CD4-positive, alpha-beta T cell (primary cell): ENCODE measurements around the gene FCER2. TPM values are rescaled to one million over a fixed set of nuclear protein-coding genes. Genes with fewer than 3 reads are reported as not detected.
"Not testable (repeated sequence)": the region's sequence is repeated elsewhere in the genome, so short reads cannot be mapped to it uniquely, and the experiment has no call there.

ENCODE experiments used
- ATAC-seq: fragments of 200-7000 bp; cut with Tn5 transposase; one replicate; pipeline ENCODE4 v1.10.0; 2022; ENCODE audit warnings: mild to moderate bottlenecking; ENCODE audit not compliant: poor library complexity
- CTCF ChIA-PET: fragments of 350-600 bp; sonication (Branson Sonifier 250); formaldehyde crosslinking; loops from one replicate; lab custom pipeline; 2021; ENCODE audit warnings: antibody characterized with exemption, inconsistent platforms; lab: Charles Lee
- POLR2A ChIA-PET: fragments of 350-600 bp; sonication (Branson Sonifier 250); formaldehyde crosslinking; loops from one replicate; lab custom pipeline; 2021; ENCODE audit warnings: antibody characterized with exemption, inconsistent platforms; lab: Charles Lee
- DNase-seq, 14 experiments: peaks; one replicate each; pipeline ENCODE4 v3.0.0-alpha.2; 2013 to 2020; ENCODE audit warnings: mixed read lengths in 2 of 14
- H3K27ac ChIP-seq, 2 donors: one replicate each; pipeline versions ENCODE4 v1.5.1 to v1.7.0; 2013; ENCODE audit warnings: low read length in 2 of 2, low read depth in 1 of 2, mild to moderate bottlenecking in 1 of 2
- H3K27me3 ChIP-seq, 2 experiments: 1 replicate in 1 of 2; 2 replicates in 1 of 2; pipeline versions ENCODE4 v1.6.1 to v1.7.0; 2013; ENCODE audit warnings: low read length in 2 of 2, control low read depth in 1 of 2, mild to moderate bottlenecking in 1 of 2, moderate library complexity in 1 of 2; ENCODE audit not compliant: insufficient read depth in 2 of 2, control insufficient read depth in 1 of 2
- H3K36me3 ChIP-seq: one replicate; pipeline ENCODE4 v1.6.1; 2013; ENCODE audit warnings: low read length, control low read depth; ENCODE audit not compliant: insufficient read depth
- H3K4me1 ChIP-seq: one replicate; pipeline ENCODE4 v1.6.1; 2013; ENCODE audit warnings: low read length, control low read depth; ENCODE audit not compliant: insufficient read depth
- H3K4me3 ChIP-seq: one replicate; pipeline ENCODE4 v1.5.1; 2013; ENCODE audit warnings: mild to moderate bottlenecking, low read length, moderate library complexity
- H3K9me3 ChIP-seq, 2 experiments: 1 replicate in 1 of 2; 2 replicates in 1 of 2; pipeline versions ENCODE4 v1.6.1 to v1.7.0; 2013; ENCODE audit warnings: low read length in 2 of 2, mild to moderate bottlenecking in 2 of 2, control low read depth in 1 of 2, moderate library complexity in 1 of 2; ENCODE audit not compliant: control insufficient read depth in 1 of 2, insufficient read depth in 1 of 2
- H3K27ac Mint-ChIP-seq: one replicate; pipeline ENCODE4 v1.8.0; 2020; ENCODE audit warnings: mixed read lengths
- H3K27me3 Mint-ChIP-seq: one replicate; pipeline ENCODE4 v1.8.0; 2021; ENCODE audit warnings: mixed read lengths
- H3K36me3 Mint-ChIP-seq: one replicate; pipeline ENCODE4 v1.8.0; 2021; ENCODE audit warnings: low read depth, mixed read lengths
- H3K4me1 Mint-ChIP-seq: one replicate; pipeline ENCODE4 v1.8.0; 2021; ENCODE audit warnings: low read depth, mixed read lengths
- H3K4me3 Mint-ChIP-seq: one replicate; pipeline ENCODE4 v1.8.0; 2020; ENCODE audit warnings: mild to moderate bottlenecking, mixed read lengths
- H3K9me3 Mint-ChIP-seq: one replicate; pipeline ENCODE4 v1.8.0; 2020; ENCODE audit warnings: mixed read lengths
- CTCF ChIP-seq: fragments of 200-600 bp; IDR thresholded peaks from one replicate; pipeline ENCODE4 v1.8.0; 2022; ENCODE audit warnings: antibody characterized with exemption, mild to moderate bottlenecking
- intact Hi-C, 2 experiments: fragments of 100-400 bp; cut with DNase I in 1 of 2; cut with micrococcal nuclease in 1 of 2; formaldehyde crosslinking; loops; one replicate each; pipeline versions ENCODE4 v1.15.1 to v1.9.0; 2023 to 2025; cut with DNase I, micrococcal nuclease
- total RNA-seq, 174 experiments: library from RNA in 2 of 174; stranded (reverse) in 2 of 174; gene quantifications; one replicate each; pipeline ENCODE4 v1.2.3 and lab custom pipeline; 2021 to 2026

The FCER2 gene
- total RNA-seq, 2 experiments from 2014 or later, result not detected

GRCh38 chr19:7748171-7748570, 46.2 kb upstream of the FCER2 start:
- Mint-ChIP-seq H3K9me3 (peaks cover 2% of the 10 kb centered on the region), H3K27me3 (peaks cover 18% of the 10 kb centered on the region), H3K36me3 (no peaks in the 10 kb centered on the region), H3K4me1 (peaks cover 5% of the 10 kb centered on the region), H3K27ac (no peak overlapping the region), H3K4me3 (no peak overlapping the region)
- H3K36me3 ChIP-seq, result no peaks in the 10 kb centered on the region
- no peaks in the 10 kb centered on the region for H3K9me3 ChIP-seq
- H3K27ac ChIP-seq, result no peak overlapping the region
- POLR2A ChIA-PET, result no interaction called here
- DNase-seq, result no peak
- intact Hi-C loops, result no loop called here
- no peak for TF ChIP-seq CTCF
- no peaks in the 10 kb centered on the region for H3K27me3 ChIP-seq
- ATAC-seq, result no peak
- H3K4me3 ChIP-seq, result no peak overlapping the region
- CTCF ChIA-PET, result no interaction called here
- peaks cover 8% of the 10 kb centered on the region for H3K4me1 ChIP-seq

GRCh38 chr19:7746903-7747884, 45.3 kb upstream of the FCER2 start, which contains the start of gene CD209:
Gene CD209 (minus strand): TSS chr19:7747534. CDS start chr19:7747511, 23 bp downstream.
- Mint-ChIP-seq H3K27ac (no peak within 1 kb of the TSS), H3K4me1 (peaks cover 5% of the 10 kb centered on the region), H3K9me3 (peaks cover 2% of the 10 kb centered on the region), H3K4me3 (no peak within 1 kb of the TSS), H3K36me3 (no peaks in the 10 kb centered on the region), H3K27me3 (peaks cover 21% of the 10 kb centered on the region)
- ChIA-PET POLR2A (no interaction called here), CTCF (no interaction called here)
- Histone ChIP-seq H3K36me3 (no peaks in the 10 kb centered on the region), H3K27me3 (no peaks in the 10 kb centered on the region), H3K27ac (no peak within 1 kb of the TSS), H3K9me3 (no peaks in the 10 kb centered on the region), H3K4me1 (peaks cover 8% of the 10 kb centered on the region), H3K4me3 (no peak within 1 kb of the TSS)
- ATAC-seq (no peak), DNase-seq (peak in 1 of 14 experiments; percentile 29)
- no peak for TF ChIP-seq CTCF
- intact Hi-C loops, result no loop called here

DNA sequence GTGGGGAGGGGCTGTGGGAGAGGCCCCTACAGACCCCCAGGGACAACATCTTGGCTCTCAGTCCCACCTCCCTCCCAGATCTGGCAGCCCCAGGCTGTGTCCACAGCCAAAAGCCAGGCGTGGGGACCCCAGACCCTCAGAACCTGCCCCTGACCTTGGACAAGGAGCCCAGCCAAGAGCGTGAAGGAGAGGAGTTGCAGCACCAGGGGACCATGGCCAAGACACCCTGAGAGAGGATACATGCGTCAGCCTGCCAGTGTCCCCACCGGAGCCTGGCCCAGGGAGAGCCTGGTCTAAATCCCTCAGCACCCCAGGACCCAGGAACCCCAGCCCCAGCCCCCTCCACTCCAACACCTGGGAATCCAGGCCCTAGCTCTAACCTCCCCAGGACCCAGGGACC, 44.4 kb upstream of the FCER2 start:
- CTCF ChIA-PET, result not testable (repeated sequence)

More for the DNA sequence above, 44.4 kb upstream of the FCER2 start:
- H3K4me3 ChIP-seq, ATAC-seq, H3K36me3 Mint-ChIP-seq, H3K4me3 Mint-ChIP-seq, H3K9me3 ChIP-seq, H3K36me3 ChIP-seq, H3K4me1 ChIP-seq, H3K4me1 Mint-ChIP-seq, H3K9me3 Mint-ChIP-seq, DNase-seq, intact Hi-C loops, POLR2A ChIA-PET, H3K27ac ChIP-seq, H3K27ac Mint-ChIP-seq, H3K27me3 ChIP-seq: not testable (repeated sequence)
- H3K27me3 Mint-ChIP-seq, result peaks cover 23% of the 10 kb centered on the region
